Heart left ventricle (tissue), 16 donors: ENCODE data around the gene CTPS1. TPM values are rescaled to one million over a fixed set of nuclear protein-coding genes. Genes with fewer than 3 reads are reported as not detected.

Experiments
- ATAC-seq, 4 donors: fragments of 200-7000 bp; cut with Tn5 transposase; one replicate each; pipeline ENCODE4 v1.9.1; 2020 to 2022; ENCODE audit warnings: moderate library complexity in 4 of 4, mild to moderate bottlenecking in 3 of 4, moderate number of reproducible peaks in 1 of 4
- DNase-seq, 5 donors: peaks; one replicate each; pipeline ENCODE4 v3.0.0-alpha.2; 2020
- H3K27ac ChIP-seq, 12 donors: fragments of 200-600 bp; sonication (generic) in 4 of 12; one replicate each; pipeline versions ENCODE4 v1.5.0 to v1.8.0; 2016 to 2022; ENCODE audit warnings: mild to moderate bottlenecking in 2 of 12
- H3K27me3 ChIP-seq, 9 donors: fragments of 200-600 bp; sonication (generic) in 2 of 9; one replicate each; pipeline versions ENCODE4 v1.5.1 to v1.8.0; 2016 to 2022; ENCODE audit warnings: mild to moderate bottlenecking in 3 of 9
- H3K36me3 ChIP-seq, 9 donors: fragments of 200-600 bp; sonication (generic) in 2 of 9; one replicate each; pipeline versions ENCODE4 v1.5.0 to v1.8.0; 2018 to 2022; ENCODE audit warnings: mild to moderate bottlenecking in 2 of 9
- H3K4me1 ChIP-seq, 12 donors: fragments of 200-600 bp; sonication (generic) in 4 of 12; one replicate each; pipeline versions ENCODE4 v1.5.0 to v1.8.0; 2016 to 2022; ENCODE audit warnings: mild to moderate bottlenecking in 3 of 12
- H3K4me3 ChIP-seq, 12 donors: fragments of 200-600 bp; sonication (generic) in 4 of 12; one replicate each; pipeline versions ENCODE4 v1.5.0 to v1.8.0; 2017 to 2022; ENCODE audit warnings: mild to moderate bottlenecking in 9 of 12, moderate library complexity in 4 of 12
- H3K9me3 ChIP-seq, 12 donors: fragments of 200-600 bp; sonication (generic) in 4 of 12; one replicate each; pipeline versions ENCODE4 v1.5.0 to v1.8.0; 2016 to 2022; ENCODE audit warnings: mild to moderate bottlenecking in 1 of 12
- CTCF ChIP-seq, 12 donors: fragments of 200-600 bp; sonication (generic) in 4 of 12; IDR thresholded peaks; one replicate each; pipeline versions ENCODE4 v1.5.0 to v1.8.0; 2018 to 2022; ENCODE audit warnings: antibody characterized with exemption in 12 of 12, mild to moderate bottlenecking in 5 of 12
- POLR2A ChIP-seq, 2 donors: fragments of 450-650 bp; IDR thresholded peaks; one replicate each; pipeline ENCODE4 v1.6.1; 2017; ENCODE audit warnings: antibody characterized with exemption in 2 of 2, mild to moderate bottlenecking in 2 of 2, moderate library complexity in 2 of 2
- WGBS, 4 donors: extraction: QIAGEN DNeasy Blood & Tissue Kit in 2 of 4; methylation state at CpG; one replicate each; pipeline versions ENCODE4 v1.1.5 to v1.1.7; 2013 to 2018; 5-methylcytosine and 5-hydroxymethylcytosine counted together
- intact Hi-C, 10 donors: fragments of 100-400 bp; cut with DNase I; formaldehyde crosslinking; loops; one replicate each; pipeline versions ENCODE4 v1.11.1 to v1.14.2; 2022
- polyA plus RNA-seq, 2 donors: library from polyadenylated mRNA; stranded (reverse); fragments of 200-250 nt; gene quantifications; one replicate each; pipeline ENCODE4 v1.2.3, GENCODE V29; 2013
- total RNA-seq, 9 donors: library from RNA; depleted of rRNA in 2 of 9; stranded (reverse); fragments of >200 nt in 2 of 9; fragmentation: NEBNext Ultra II Directional in 3 of 9; extraction: Animal tissue kit (Norgen Biotek cat#: 25700) in 3 of 9; gene quantifications; one replicate each; pipeline versions ENCODE4 v1.1.0 to v1.2.4, GENCODE V29; 2016 to 2023
- donor health status: ischemic (EF 13 %, LVEDD 7.1; RV severe dilation, severe dysfunction).
- donor health status: healthy with polysubstance abuse.
- donor health status: DM: no; HTN: yes; CAD: no.
- donor health status: DM: no; HTN: no; CAD: no.
- donor health status: ischemic (EF 25% LVEDD 6.9; RV normal size, moderate dysfunction).
- donor health status: ischemic (EF 25% LVEDD 5.7; RV mildly dilated, moderate dysfunction).
- donor health status: healthy.
- donor health status: DM: yes; HTN: yes; CAD: no.
- donor health status: ischemic (EF 35%, LVEDD 5.7; RV mildly dilated, moderate dysfunction).
- donor health status: nonischemic (EF 11% LVEDD 7.7; RV severe dilation, severe dysfunction).
- donor health status: DM: yes; HTN: yes; CAD: no.
- donor health status: PGD.
- donor health status: ischemic (EF 29% LVEDD 5.4; RV normal size, mild dysfunction).
- donor health status: nonischemic (EF 23%, LVEDD 6.1; RV moderate dilation, normal function).

The CTPS1 gene
- total and polyA plus RNA-seq, 11 donors: 3.7 to 22.5 (median 7.4) TPM

GRCh38 chr1:40985875-40986274, 6.4 kb downstream of the CTPS1 start:
- DNase-seq (no peak), ATAC-seq (no peak)
- WGBS, 4 donors: 82 to 89% (median 88%) methylated on average over 3 of the region's 3 CpGs
- TF ChIP-seq CTCF (IDR thresholded peaks at IDR 0.05) (no peak), POLR2A (IDR thresholded peaks at IDR 0.05) (no peak)
- intact Hi-C loops: no loop called here
- peak overlapping the region in 1 of 12 donors; percentile 21 for H3K27ac ChIP-seq
- no peak overlapping the region for H3K4me3 ChIP-seq
- H3K4me1 ChIP-seq: peaks cover 0 to 25% (median 11%) of the 10 kb centered on the region in 12 donors
- H3K9me3 ChIP-seq: no peaks in the 10 kb centered on the region
- peaks cover 0 to 77% (median 61%) of the 10 kb centered on the region in 9 donors for H3K36me3 ChIP-seq
- H3K27me3 ChIP-seq: no peaks in the 10 kb centered on the region

GRCh38 chr1:40986328-40986783, 6.9 kb downstream of the CTPS1 start:
- no peak for TF ChIP-seq CTCF (IDR thresholded peaks at IDR 0.05)
- no peak for TF ChIP-seq POLR2A (IDR thresholded peaks at IDR 0.05)
- intact Hi-C loops: no loop called here
- no peak overlapping the region for H3K27ac ChIP-seq
- peaks cover 0 to 82% (median 66%) of the 10 kb centered on the region in 9 donors for H3K36me3 ChIP-seq
- H3K4me3 ChIP-seq: no peak overlapping the region
- WGBS, 4 donors: 89 to 94% (median 92%) methylated on average over 10 of the region's 10 CpGs
- H3K4me1 ChIP-seq: peaks cover 0 to 20% (median 9%) of the 10 kb centered on the region in 12 donors
- ATAC-seq: no peak
- no peak for DNase-seq
- no peaks in the 10 kb centered on the region for H3K27me3 ChIP-seq
- H3K9me3 ChIP-seq: no peaks in the 10 kb centered on the region

- DNase-seq: no peak
- H3K4me3 ChIP-seq: no peak overlapping the region
- H3K9me3 ChIP-seq: no peaks in the 10 kb centered on the region
- no peak overlapping the region for H3K27ac ChIP-seq
- peaks cover 0 to 18% (median 6%) of the 10 kb centered on the region in 12 donors for H3K4me1 ChIP-seq
- H3K36me3 ChIP-seq: peaks cover 0 to 88% (median 72%) of the 10 kb centered on the region in 9 donors
- H3K27me3 ChIP-seq: no peaks in the 10 kb centered on the region
- peak; percentile 48 to 79 (median 57) for ATAC-seq
- intact Hi-C loops: no loop called here
- TF ChIP-seq CTCF (IDR thresholded peaks at IDR 0.05): no peak
- TF ChIP-seq POLR2A (IDR thresholded peaks at IDR 0.05): no peak
- WGBS, 4 donors: 68 to 100% (median 89%) methylated on average over 1 to 3 of the region's 3 CpGs
These were observed 7.5 kb downstream of the CTPS1 start for GRCh38 chr1:40986956-40987355.

- 77 to 91% (median 88%) methylated on average over 9 of the region's 9 CpGs for WGBS, 4 donors
- H3K36me3 ChIP-seq: peaks cover 0 to 95% (median 79%) of the 10 kb centered on the region in 9 donors
- H3K4me1 ChIP-seq: peaks cover 0 to 18% (median 3%) of the 10 kb centered on the region in 12 donors
- no peaks in the 10 kb centered on the region for H3K27me3 ChIP-seq
- H3K4me3 ChIP-seq: no peak overlapping the region
- ATAC-seq (peak; percentile 18 to 45 (median 34)), DNase-seq (no peak)
- no peak overlapping the region for H3K27ac ChIP-seq
- no peaks in the 10 kb centered on the region for H3K9me3 ChIP-seq
- TF ChIP-seq CTCF (IDR thresholded peaks at IDR 0.05) (no peak), POLR2A (IDR thresholded peaks at IDR 0.05) (no peak)
- intact Hi-C loops: no loop called here
These were observed 8.2 kb downstream of the CTPS1 start for GRCh38 chr1:40987439-40988276.
